GM12875 (cell line): ENCODE results near the gene CTSW.

Experiments used
- H3K4me3 ChIP-seq: one replicate; pipeline ENCODE4 v1.5.1; 2011; ENCODE audit warnings: low read depth, low read length, control low read depth
- CTCF ChIP-seq: IDR thresholded peaks from 2 replicates; pipeline ENCODE4 v1.5.1; 2011; ENCODE audit warnings: low read depth, mild to moderate bottlenecking, control low read depth, inconsistent platforms, low read length, moderate library complexity, borderline replicate concordance; ENCODE audit not compliant: insufficient read depth

CTSW gene

GRCh38 chr11:65891219-65892136 is 11.8 kb downstream of the CTSW start:
- peak; percentile 68 for TF ChIP-seq CTCF
- H3K4me3 ChIP-seq: peak overlapping the region; percentile 98

DNA sequence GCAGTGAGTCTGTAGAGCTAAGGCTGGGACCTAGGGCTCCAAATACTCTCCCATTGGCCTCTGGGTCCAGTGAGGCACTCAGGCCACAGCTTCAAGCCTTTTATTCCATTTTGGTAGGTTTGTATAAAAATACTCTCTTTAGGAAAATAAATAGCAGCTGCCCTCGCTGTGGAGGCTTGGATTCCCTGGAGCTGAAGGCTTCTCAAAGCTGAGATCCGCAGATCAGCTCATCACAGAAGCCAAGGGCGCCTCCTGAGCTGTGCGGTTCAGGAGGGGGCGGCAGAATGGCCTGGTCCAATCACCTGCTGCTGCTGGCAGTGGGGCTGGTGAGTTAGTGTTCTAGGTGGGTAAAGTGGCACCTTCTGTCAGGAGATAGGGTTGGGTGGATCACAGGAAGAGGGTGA is 12.5 kb downstream of the CTSW start:
- peak overlapping the region; percentile 98 for H3K4me3 ChIP-seq

- no peak for TF ChIP-seq CTCF
- H3K4me3 ChIP-seq: peak overlapping the region; percentile 98
Observed at GRCh38 chr11:65892661-65893317, 13.2 kb downstream of the CTSW start.

DNA sequence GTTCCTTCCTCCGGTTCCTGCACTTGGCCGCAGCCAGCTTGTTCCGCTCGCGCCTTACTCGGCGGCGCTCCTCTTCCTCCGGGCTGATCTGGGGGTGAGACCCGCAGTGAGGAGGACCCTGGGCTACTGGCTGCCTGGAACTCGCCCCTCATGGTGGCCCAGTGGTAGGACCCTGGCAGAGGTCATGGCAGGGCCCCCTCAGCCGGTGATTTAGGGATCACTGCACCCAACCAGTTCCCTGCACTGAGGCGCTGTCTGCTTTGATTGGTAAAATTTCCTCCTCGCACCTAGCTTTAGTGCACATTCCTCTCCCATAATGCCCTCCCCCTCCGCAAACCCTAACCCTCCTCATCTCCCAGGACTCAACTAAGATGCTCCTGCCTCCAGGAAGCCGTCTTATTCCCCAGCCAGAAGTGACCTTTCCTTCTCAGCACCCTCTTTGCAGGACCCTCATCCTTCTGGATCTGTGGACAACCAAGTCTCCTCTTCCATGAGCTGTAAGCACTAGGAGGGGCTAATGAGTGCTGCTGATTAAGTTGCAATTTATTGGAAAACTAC is 14.5 kb downstream of the CTSW start:
- peak overlapping the region; percentile 37 for H3K4me3 ChIP-seq
- TF ChIP-seq CTCF: no peak

DNA sequence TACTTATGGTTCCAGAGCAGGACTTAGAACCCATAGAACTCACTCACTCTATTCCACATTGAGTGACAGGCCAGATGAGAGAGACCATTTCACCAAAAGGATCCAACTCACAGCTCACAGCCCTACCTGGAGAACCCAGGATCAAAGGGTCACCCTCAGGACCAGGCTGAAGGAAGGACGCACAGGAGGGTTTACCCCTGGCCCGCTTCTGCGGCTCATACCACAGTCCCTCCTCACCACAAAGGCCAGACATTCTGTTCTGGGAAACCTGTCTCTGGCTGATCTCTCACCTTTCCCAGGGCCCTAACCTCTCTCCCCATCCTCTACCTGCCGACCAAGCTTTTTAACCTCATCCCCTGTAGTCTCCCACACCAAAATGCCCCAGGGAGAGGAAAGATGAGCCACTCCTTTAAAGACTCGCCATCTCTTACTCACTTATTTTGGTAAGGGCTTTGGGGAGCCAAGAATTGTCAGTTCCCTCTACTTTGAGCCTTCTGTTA is 15.9 kb downstream of the CTSW start:
- no peak for TF ChIP-seq CTCF
- H3K4me3 ChIP-seq: no peak overlapping the region

DNA sequence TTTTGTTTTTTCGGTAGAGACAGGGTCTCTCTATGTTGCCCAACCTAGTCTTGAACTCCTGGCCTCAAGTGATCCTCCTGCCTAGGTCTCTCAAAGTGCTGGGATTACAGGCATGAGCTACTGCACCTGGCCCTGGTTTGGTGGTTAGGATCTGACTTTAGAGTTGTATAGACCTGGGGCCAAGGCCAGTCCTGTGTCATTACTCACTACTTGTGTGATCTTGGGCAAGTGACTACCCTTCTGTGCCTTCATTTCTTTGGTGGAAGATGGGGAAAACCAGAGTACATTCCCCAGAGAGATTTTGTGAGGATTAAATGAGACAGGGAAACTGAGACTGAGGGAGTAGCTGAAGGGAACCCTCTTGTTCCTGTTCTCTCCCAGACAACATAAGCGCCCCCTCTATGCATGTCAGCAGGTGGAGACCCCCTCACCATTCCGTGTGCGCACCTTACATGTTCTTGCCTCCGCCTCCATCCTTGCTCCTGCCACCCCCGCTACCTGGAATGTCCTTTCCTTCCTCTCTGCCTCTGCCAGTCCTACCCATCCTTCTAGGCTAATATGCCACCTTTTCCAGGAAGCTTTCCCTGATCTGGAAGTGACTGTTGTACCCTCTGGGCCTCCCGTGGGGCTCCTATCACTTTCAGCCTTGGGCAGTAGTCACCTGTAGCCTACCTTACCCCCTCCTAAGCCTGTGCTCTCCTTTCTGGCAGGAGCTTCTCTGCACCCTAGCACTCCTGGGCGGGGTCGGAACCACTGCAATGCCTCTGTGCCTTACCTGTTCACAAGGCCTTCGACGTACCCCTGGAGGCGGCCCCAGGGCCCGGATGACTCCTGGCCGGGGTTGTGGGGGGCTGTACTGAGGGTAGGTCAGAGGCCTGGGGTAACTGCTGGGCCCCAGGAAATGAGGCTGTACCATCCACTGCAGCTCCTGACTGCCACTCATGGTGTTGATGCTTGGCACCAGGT is 16.7 kb downstream of the CTSW start:
- no peak for TF ChIP-seq CTCF

More for the DNA sequence above, 16.7 kb downstream of the CTSW start:
- no peak overlapping the region for H3K4me3 ChIP-seq
